ENCODE measurements around the gene EXOC2.
A peak's percentile ranks its signal among the peaks of the same experiment; 100 is the strongest.
"Not testable (repeated sequence)": the region's sequence is repeated elsewhere in the genome, so short reads cannot be mapped to it uniquely, and the experiment has no call there.

EXOC2 gene

GRCh38 chr6:710601-711571, 17.9 kb upstream of the EXOC2 start:
- DNase-seq (ENCODE audit: low read depth in 2 of 2, low spot score in 1 of 2), result no peak

GRCh38 chr6:709471-710056, 16.6 kb upstream of the EXOC2 start:
- DNase-seq (ENCODE audit: low read depth in 2 of 2, low spot score in 1 of 2), result no peak

GRCh38 chr6:708237-708598, 15.3 kb upstream of the EXOC2 start:
- no peak for DNase-seq (ENCODE audit: low read depth in 2 of 2, low spot score in 1 of 2)

DNA sequence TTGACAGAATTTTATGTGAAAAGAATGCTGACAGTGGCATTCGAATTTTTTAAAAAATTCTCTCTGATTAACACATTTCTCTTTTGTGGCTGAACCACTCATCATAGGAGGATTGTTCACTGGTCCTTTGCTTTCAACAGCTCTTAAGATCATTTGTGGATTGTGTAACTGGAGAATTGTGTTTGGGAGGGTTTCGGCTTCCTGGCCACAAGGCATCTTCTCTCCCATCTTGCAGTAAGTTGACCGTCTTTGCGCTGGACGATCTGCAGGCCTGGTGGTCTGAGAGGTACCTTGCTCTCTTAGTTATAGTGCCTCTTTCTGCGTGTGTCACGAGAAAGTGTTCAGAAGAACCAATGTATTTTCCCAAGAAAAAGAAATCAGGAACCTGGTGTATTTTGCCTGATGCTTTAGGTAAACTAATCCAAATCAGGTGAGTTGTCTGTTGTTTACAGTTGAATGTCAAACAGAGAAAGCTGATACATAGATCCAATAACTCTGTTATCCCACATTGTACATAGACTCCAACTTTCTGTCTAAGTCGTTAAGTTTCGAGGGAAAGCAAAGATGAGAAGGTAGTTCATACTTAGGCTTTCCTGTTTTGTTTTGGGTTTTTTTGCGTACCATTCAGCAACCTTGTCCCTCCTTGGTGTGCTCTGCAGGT, 14.8 kb upstream of the EXOC2 start:
- DNase-seq (ENCODE audit: low read depth in 2 of 2, low spot score in 1 of 2), result no peak

DNA sequence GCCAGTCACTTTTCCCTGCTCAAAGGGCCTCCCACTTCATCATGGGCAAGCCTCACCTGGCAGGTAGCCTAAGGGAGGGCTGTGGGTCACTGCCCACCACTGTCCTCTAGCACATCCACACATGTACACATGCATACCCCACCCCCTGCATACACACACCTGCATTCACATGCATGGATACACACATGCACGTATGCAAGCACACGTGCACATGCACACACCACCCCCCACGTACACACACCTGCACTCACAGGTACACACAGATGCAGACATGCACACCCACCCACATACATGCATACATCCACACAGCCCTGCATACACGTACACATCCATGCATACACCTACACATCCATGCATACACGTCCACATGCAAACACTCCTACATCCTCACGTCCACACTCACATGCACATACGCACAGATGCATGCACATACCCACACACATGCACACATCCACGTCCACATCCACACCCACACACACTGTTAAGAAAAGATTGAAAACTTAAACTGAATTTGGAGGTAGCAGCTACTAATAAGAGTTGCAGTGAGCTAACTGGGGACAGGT, 14.0 kb upstream of the EXOC2 start:
- no peak for DNase-seq (ENCODE audit: low read depth in 2 of 2, low spot score in 1 of 2)

GRCh38 chr6:706146-706545, 13.2 kb upstream of the EXOC2 start:
- no peak for DNase-seq (ENCODE audit: low read depth in 2 of 2, low spot score in 1 of 2)

- no peak for DNase-seq (ENCODE audit: low read depth in 2 of 2, low spot score in 1 of 2)
These were observed 12.1 kb upstream of the EXOC2 start for GRCh38 chr6:705047-705446.

DNA sequence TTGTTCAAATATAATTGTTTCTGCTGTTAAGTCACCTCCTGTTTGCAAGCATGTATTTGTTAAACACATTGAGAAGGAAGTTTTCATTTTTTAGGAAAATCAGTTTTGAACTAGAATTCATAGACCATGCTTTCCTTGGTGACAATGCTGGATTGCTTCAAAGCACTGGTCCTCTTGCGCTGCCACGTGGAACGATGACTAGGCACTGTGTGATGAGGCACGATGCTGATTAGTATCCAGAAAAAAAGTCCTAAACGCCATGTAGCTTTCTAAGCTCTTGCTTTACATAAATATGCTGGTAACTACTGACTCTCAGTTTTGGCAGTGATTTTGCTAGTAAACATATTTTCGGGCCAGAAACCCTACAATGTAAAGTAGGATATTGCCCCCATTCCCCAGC, 11.1 kb upstream of the EXOC2 start:
- no peak for DNase-seq (ENCODE audit: low read depth in 2 of 2, low spot score in 1 of 2)

DNA sequence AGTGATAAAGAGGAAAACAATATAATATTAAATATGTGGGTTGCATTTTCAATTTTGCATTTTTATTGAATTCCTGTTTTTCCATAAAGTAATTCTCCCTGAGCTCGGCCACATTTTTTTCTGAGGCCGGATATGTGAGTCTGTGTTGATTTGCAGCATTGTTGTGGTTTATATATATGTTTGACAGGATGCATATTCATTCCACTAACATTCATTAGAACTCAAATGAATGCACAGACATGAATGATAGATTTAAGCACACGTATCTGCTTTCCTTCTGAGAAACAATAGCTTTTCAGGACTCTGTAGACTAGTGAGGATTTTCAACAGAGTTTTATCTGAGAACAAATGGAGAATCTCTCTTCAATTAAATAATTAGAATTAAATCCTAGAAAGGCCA, 10.6 kb upstream of the EXOC2 start:
- DNase-seq (ENCODE audit: low read depth in 2 of 2, low spot score in 1 of 2), result no peak

GRCh38 chr6:701700-702479, 9.0 kb upstream of the EXOC2 start:
- no peak for DNase-seq (ENCODE audit: low read depth in 2 of 2, low spot score in 1 of 2)

DNA sequence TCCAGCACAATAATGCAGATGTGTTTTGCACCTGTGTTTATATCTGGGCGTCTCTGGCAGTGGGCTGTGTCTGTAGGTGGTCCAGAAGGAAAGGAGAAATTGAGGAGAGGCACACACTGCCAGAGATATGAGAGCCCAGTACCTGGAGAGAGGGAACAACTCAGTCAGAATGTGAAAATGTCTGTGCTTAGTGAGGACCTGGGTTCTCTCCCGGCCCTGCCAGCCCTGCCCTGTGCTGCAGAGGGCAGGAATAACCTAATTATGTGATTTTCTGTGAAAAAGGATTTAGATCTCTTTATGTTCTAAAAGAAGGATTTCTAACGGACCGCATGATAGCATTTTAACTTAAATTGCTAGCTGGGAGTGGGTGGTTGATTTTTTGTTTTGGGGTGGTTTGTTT, 8.3 kb upstream of the EXOC2 start:
- DNase-seq (ENCODE audit: low read depth in 2 of 2, low spot score in 1 of 2), result no peak

- DNase-seq (ENCODE audit: low read depth in 2 of 2, low spot score in 1 of 2), result no peak
These were observed 7.6 kb upstream of the EXOC2 start for GRCh38 chr6:700490-700889.

GRCh38 chr6:699319-699718, 6.4 kb upstream of the EXOC2 start:
- DNase-seq (ENCODE audit: low read depth in 2 of 2, low spot score in 1 of 2), result no peak

GRCh38 chr6:694431-695126, 1.6 kb upstream of the EXOC2 start:
- DNase-seq (ENCODE audit: low read depth in 2 of 2, low spot score in 1 of 2), result not testable (repeated sequence)

- DNase-seq (ENCODE audit: low read depth in 2 of 2, low spot score in 1 of 2), result no peak
These were observed 727 bp upstream of the EXOC2 start for GRCh38 chr6:693723-694009.

- DNase-seq (ENCODE audit: low read depth in 2 of 2, low spot score in 1 of 2), result peak; percentile 38 to 56
These were observed 535 bp downstream of the EXOC2 start for GRCh38 chr6:692356-692851.

- DNase-seq (ENCODE audit: low read depth in 2 of 2, low spot score in 1 of 2), result no peak
These were observed 3.7 kb downstream of the EXOC2 start for GRCh38 chr6:689223-689622.

- no peak for DNase-seq (ENCODE audit: low read depth in 2 of 2, low spot score in 1 of 2)
These were observed 6.4 kb downstream of the EXOC2 start for GRCh38 chr6:686497-686896.

GRCh38 chr6:684831-685636, 7.9 kb downstream of the EXOC2 start:
- no peak for DNase-seq (ENCODE audit: low read depth in 2 of 2, low spot score in 1 of 2)
